Esophagus muscularis mucosa (tissue), 4 donors: ENCODE results near the gene LRRC39. TPM values are rescaled to one million over a fixed set of nuclear protein-coding genes. Genes with fewer than 3 reads are reported as not detected.

Experiments
- DNase-seq: peaks from one replicate; pipeline ENCODE4 v3.0.0-alpha.2; 2017; ENCODE audit errors: extremely low spot score
- H3K27ac ChIP-seq, 4 donors: fragments of 200-600 bp; sonication (generic); replicated peaks in 1 of 4; 1 replicate in 3 of 4; 2 replicates in 1 of 4; pipeline ENCODE4 v1.5.1; 2016 to 2019; ENCODE audit warnings: mild to moderate bottlenecking in 1 of 4
- H3K27me3 ChIP-seq, 4 donors: fragments of 200-600 bp; sonication (generic); one replicate each; pipeline versions ENCODE4 v1.5.1 to v1.6.0; 2016 to 2019
- H3K36me3 ChIP-seq, 4 donors: fragments of 200-600 bp; sonication (generic); one replicate each; pipeline ENCODE4 v1.5.1; 2016 to 2019
- H3K4me1 ChIP-seq, 4 donors: fragments of 200-600 bp; sonication (generic); one replicate each; pipeline ENCODE4 v1.5.1; 2016 to 2019
- H3K4me3 ChIP-seq, 4 donors: fragments of 200-600 bp; sonication (generic); 1 replicate in 2 of 4; 2 replicates in 2 of 4; pipeline ENCODE4 v1.5.1; 2016 to 2019; ENCODE audit warnings: mild to moderate bottlenecking in 4 of 4, moderate library complexity in 1 of 4
- H3K9me3 ChIP-seq, 4 donors: fragments of 200-600 bp; sonication (generic); 1 replicate in 3 of 4; 2 replicates in 1 of 4; pipeline ENCODE4 v1.5.1; 2016 to 2019
- EP300 ChIP-seq: sonication (generic); formaldehyde crosslinking; IDR thresholded peaks from one replicate; pipeline ENCODE4 v1.6.1; 2017; ENCODE audit warnings: antibody characterized with exemption
- POLR2A ChIP-seq: fragments of 450-650 bp; IDR thresholded peaks from one replicate; pipeline ENCODE4 v1.6.1; 2017; ENCODE audit warnings: antibody characterized with exemption, moderate library complexity, mild to moderate bottlenecking, low read depth
- POLR2AphosphoS5 ChIP-seq, 2 donors: sonication (generic); formaldehyde crosslinking; IDR thresholded peaks; one replicate each; pipeline ENCODE4 v1.6.1; 2017; ENCODE audit warnings: antibody characterized with exemption in 2 of 2
- WGBS: methylation state at CpG from one replicate; pipeline ENCODE4 v1.1.5; 2018; 5-methylcytosine and 5-hydroxymethylcytosine counted together
- intact Hi-C: fragments of 100-400 bp; cut with DNase I; formaldehyde crosslinking; loops from one replicate; pipeline ENCODE4 v1.15.1; 2023
- total RNA-seq, 4 donors: library from RNA; depleted of rRNA; stranded (reverse); fragments of >200 nt; gene quantifications; one replicate each; pipeline versions ENCODE4 v1.1.0 to v1.2.1, GENCODE V29; 2016
- TF ChIP-seq, protein P1 (sequence below), 3 experiments: fragments of 200-600 bp in 2 of 3; fragments of 450-650 bp in 1 of 3; sonication (generic) in 2 of 3; IDR thresholded peaks; one replicate each; pipeline ENCODE4 v1.5.1; 2017 to 2019; ENCODE audit warnings: antibody characterized with exemption in 3 of 3, mild to moderate bottlenecking in 2 of 3, moderate library complexity in 1 of 3

Gene LRRC39
- under 1 TPM; 0.50 to 0.97 (median 0.85) TPM for total RNA-seq

DNA sequence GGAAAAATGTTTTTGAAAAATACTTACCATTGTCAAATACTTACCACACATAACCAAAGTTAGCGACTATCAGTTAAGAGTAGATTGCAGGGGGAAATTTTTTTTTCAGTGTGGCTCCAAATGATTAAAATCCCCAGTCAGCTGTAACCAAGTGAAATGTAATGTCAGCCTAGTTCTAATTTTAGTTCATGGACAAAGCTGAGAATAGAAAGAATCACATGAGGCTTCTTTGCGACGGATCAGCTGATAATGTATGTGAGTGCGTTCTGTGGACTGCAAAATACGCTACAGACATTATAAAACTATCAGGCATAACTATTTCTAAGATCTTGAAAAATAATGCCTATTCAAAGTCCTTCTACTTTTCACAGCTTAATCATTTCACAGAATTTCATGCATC lies at the start of gene LRRC39:
Gene LRRC39, minus strand, starts transcription at position 166 of the 400 bp plus-strand sequence. CDS start 9,740 bp downstream, outside the sequence.
- no peaks in the 10 kb centered on the region for H3K36me3 ChIP-seq
- no peak for DNase-seq
- H3K4me3 ChIP-seq: no peak within 1 kb of the TSS
- intact Hi-C loops: no loop called here
- H3K4me1 ChIP-seq: peaks cover 0 to 6% (median 2%) of the 10 kb centered on the region in 4 donors
- WGBS: 41% methylated on average over 5 of the region's 5 CpGs
- H3K27me3 ChIP-seq: no peaks in the 10 kb centered on the region
- no peak within 1 kb of the TSS for H3K27ac ChIP-seq
- no peaks in the 10 kb centered on the region for H3K9me3 ChIP-seq
- TF ChIP-seq POLR2A (no peak), EP300 (no peak), POLR2AphosphoS5 (IDR thresholded peaks at IDR 0.05) (no peak)
- TF ChIP-seq, protein P1, sequence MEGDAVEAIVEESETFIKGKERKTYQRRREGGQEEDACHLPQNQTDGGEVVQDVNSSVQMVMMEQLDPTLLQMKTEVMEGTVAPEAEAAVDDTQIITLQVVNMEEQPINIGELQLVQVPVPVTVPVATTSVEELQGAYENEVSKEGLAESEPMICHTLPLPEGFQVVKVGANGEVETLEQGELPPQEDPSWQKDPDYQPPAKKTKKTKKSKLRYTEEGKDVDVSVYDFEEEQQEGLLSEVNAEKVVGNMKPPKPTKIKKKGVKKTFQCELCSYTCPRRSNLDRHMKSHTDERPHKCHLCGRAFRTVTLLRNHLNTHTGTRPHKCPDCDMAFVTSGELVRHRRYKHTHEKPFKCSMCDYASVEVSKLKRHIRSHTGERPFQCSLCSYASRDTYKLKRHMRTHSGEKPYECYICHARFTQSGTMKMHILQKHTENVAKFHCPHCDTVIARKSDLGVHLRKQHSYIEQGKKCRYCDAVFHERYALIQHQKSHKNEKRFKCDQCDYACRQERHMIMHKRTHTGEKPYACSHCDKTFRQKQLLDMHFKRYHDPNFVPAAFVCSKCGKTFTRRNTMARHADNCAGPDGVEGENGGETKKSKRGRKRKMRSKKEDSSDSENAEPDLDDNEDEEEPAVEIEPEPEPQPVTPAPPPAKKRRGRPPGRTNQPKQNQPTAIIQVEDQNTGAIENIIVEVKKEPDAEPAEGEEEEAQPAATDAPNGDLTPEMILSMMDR (IDR thresholded peaks at IDR 0.05): no peak

DNA sequence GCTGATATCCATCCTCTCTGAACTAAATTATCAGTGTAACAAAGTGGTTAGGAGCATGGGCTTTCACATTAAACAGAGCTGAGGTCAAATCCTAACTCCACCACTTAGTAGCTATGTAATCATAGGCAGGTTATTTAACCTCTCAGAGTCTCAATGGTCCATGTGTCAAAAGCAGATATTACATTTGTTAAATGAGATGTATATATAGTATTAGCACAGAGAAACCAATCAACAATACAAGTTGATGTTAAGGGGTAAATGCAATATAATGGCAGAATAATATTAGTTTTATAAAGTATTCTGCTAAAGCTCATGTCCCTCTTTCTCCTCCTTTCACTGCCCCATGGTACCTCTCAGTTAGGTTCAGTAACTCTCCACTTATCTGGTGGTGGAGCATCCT lies 44.4 kb upstream of the LRRC39 start:
- no peaks in the 10 kb centered on the region for H3K4me1 ChIP-seq
- H3K4me3 ChIP-seq: no peak overlapping the region
- TF ChIP-seq POLR2AphosphoS5 (IDR thresholded peaks at IDR 0.05) (no peak), POLR2A (no peak), EP300 (no peak)
- TF ChIP-seq, protein P1 (IDR thresholded peaks at IDR 0.05): no peak
- no peaks in the 10 kb centered on the region for H3K27me3 ChIP-seq
- H3K9me3 ChIP-seq: no peaks in the 10 kb centered on the region
- peaks cover 4 to 48% (median 12%) of the 10 kb centered on the region in 4 donors for H3K36me3 ChIP-seq
- no peak overlapping the region for H3K27ac ChIP-seq
- DNase-seq: no peak
- intact Hi-C loops: no loop called here

DNA sequence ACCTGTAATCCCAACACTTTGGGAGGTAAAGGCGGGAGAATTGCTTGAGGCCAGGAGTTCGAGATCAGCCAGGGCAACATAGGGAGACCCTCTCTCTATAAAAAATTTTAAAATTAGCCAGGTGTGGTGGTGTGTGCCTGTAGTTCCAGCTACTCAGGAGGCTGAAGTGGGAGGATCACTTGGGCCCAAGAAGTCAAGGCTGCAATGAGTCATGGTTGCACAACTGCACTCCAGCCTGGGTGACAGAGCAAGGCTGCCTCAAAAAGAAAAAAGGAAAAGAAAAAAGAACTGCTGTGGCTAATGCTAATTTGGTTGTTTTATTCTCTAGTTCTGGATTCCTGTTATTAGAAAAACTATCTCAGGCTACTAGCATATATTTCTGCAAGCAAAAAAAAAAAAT lies 41.8 kb upstream of the LRRC39 start:
- WGBS: 95% methylated on average over 2 of the region's 2 CpGs
- intact Hi-C loops: no loop called here
- peaks cover 10 to 52% (median 21%) of the 10 kb centered on the region in 4 donors for H3K36me3 ChIP-seq
- no peak overlapping the region for H3K27ac ChIP-seq
- H3K4me1 ChIP-seq: no peaks in the 10 kb centered on the region
- no peaks in the 10 kb centered on the region for H3K27me3 ChIP-seq
- H3K4me3 ChIP-seq: no peak overlapping the region
- TF ChIP-seq, protein P1 (IDR thresholded peaks at IDR 0.05): no peak
- TF ChIP-seq POLR2A: no peak
- no peak for TF ChIP-seq POLR2AphosphoS5 (IDR thresholded peaks at IDR 0.05)
- no peak for TF ChIP-seq EP300
- no peaks in the 10 kb centered on the region for H3K9me3 ChIP-seq
- no peak for DNase-seq

DNA sequence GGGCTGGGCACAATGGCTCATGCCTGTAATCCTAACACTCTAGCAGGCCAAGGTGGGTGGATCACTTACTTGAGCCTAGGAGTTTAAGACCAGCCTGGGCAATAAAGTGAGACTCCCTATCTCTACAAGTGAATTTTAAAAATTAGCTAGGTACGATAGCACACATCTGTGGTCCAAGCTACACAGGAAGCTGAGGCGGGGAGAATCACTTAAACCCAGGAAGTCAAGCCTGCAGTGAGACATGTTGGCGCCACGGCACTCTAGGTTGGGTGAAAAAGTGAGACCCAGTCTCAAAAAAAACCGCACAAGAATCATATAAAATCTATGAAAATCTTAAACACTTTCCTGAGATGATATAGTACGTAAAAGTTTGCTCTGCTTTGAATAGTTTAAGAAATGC lies 41.4 kb upstream of the LRRC39 start:
- no peak for DNase-seq
- TF ChIP-seq POLR2AphosphoS5 (IDR thresholded peaks at IDR 0.05) (no peak), POLR2A (no peak), EP300 (no peak)
- TF ChIP-seq, protein P1 (IDR thresholded peaks at IDR 0.05): no peak
- Histone ChIP-seq H3K9me3 (no peaks in the 10 kb centered on the region), H3K27ac (no peak overlapping the region), H3K4me3 (no peak overlapping the region), H3K36me3 (peaks cover 14 to 57% (median 25%) of the 10 kb centered on the region in 4 donors), H3K27me3 (no peaks in the 10 kb centered on the region), H3K4me1 (no peaks in the 10 kb centered on the region)
- intact Hi-C loops: no loop called here
- WGBS: 89% methylated on average over 5 of the region's 6 CpGs

DNA sequence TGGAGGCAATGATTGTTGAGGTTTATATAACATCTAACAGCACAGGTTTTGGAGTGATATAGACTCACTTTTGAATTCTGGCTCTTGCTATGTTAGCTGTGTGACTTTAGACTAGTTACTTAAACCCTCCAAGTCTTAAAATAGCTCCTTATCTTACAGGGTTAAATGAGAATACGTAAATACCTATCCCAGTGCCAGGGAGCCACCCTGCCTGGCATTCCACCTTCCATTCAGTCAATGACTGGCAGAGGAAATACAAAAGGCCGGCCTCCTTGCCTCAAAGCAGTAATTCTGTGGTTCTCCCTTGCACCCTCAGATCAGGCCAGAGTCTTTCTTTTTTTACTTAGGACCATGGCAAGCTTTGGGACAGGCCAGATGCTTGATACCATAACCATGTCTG lies 39.8 kb upstream of the LRRC39 start:
- H3K36me3 ChIP-seq: peaks cover 24 to 63% (median 41%) of the 10 kb centered on the region in 4 donors
- 50% methylated on average over 2 of the region's 2 CpGs for WGBS
- no peak overlapping the region for H3K27ac ChIP-seq
- intact Hi-C loops: no loop called here
- H3K27me3 ChIP-seq: no peaks in the 10 kb centered on the region
- H3K4me3 ChIP-seq: no peak overlapping the region
- no peak for DNase-seq
- no peaks in the 10 kb centered on the region for H3K9me3 ChIP-seq
- TF ChIP-seq POLR2AphosphoS5 (IDR thresholded peaks at IDR 0.05): no peak
- no peak for TF ChIP-seq POLR2A
- TF ChIP-seq, protein P1 (IDR thresholded peaks at IDR 0.05): no peak
- TF ChIP-seq EP300: no peak
- H3K4me1 ChIP-seq: no peaks in the 10 kb centered on the region
